A673 (cell line): ENCODE measurements around the gene NPR2. TPM values are rescaled to one million over a fixed set of nuclear protein-coding genes. Genes with fewer than 3 reads are reported as not detected.

ENCODE experiments used
- BruUV-seq: library from RNA; stranded (reverse); fragments of 400-500 nt; replicated peaks from 2 replicates; lab custom pipeline; 2021; lab: Mats Ljungman, UMichigan
- CTCF ChIA-PET: fragments of 300-600 bp; sonication (Branson Sonifier 250); formaldehyde crosslinking; loops from one replicate; lab custom pipeline; 2022; ENCODE audit warnings: antibody characterized with exemption; lab: Charles Lee
- POLR2A ChIA-PET: fragments of 300-600 bp; sonication (Branson Sonifier 250); formaldehyde crosslinking; loops from one replicate; lab custom pipeline; 2022; ENCODE audit warnings: antibody characterized with exemption; ENCODE audit not compliant: low non-redundant PET; lab: Charles Lee
- DNase-seq: peaks from one replicate; pipeline ENCODE4 v3.0.0-alpha.2; 2015; ENCODE audit warnings: low spot score
- H3K27ac ChIP-seq: fragments of 200-600 bp; sonication (generic); 2 replicates; pipeline ENCODE4 v1.5.1; 2016; ENCODE audit warnings: mixed run types, low read depth, mild to moderate bottlenecking, mixed read lengths, antibody characterized with exemption, low read length; ENCODE audit not compliant: poor library complexity, severe bottlenecking
- H3K27me3 ChIP-seq: fragments of 200-600 bp; sonication (generic); replicated peaks from 2 replicates; pipeline ENCODE4 v1.6.1; 2017; ENCODE audit warnings: mixed run types, low read depth, mild to moderate bottlenecking, mixed read lengths, antibody characterized with exemption, low read length; ENCODE audit not compliant: insufficient read depth, poor library complexity
- H3K36me3 ChIP-seq: fragments of 200-600 bp; sonication (generic); 2 replicates; pipeline ENCODE4 v1.6.1; 2016; ENCODE audit warnings: mixed run types, mild to moderate bottlenecking, mixed read lengths, antibody characterized with exemption, low read length; ENCODE audit not compliant: insufficient read depth, poor library complexity, severe bottlenecking
- H3K4me1 ChIP-seq: fragments of 200-600 bp; sonication (generic); 2 replicates; pipeline ENCODE4 v1.6.1; 2017; ENCODE audit warnings: mixed run types, mild to moderate bottlenecking, mixed read lengths, antibody characterized with exemption, low read length; ENCODE audit not compliant: insufficient read depth, poor library complexity, severe bottlenecking
- H3K4me3 ChIP-seq: fragments of 200-600 bp; sonication (generic); 2 replicates; pipeline ENCODE4 v1.5.1; 2016; ENCODE audit warnings: low read depth, mixed run types, mild to moderate bottlenecking, mixed read lengths, low read length; ENCODE audit not compliant: poor library complexity, severe bottlenecking
- H3K9me3 ChIP-seq: fragments of 200-600 bp; sonication (generic); 2 replicates; pipeline ENCODE4 v1.6.1; 2016; ENCODE audit warnings: mixed run types, low read depth, mild to moderate bottlenecking, mixed read lengths, antibody characterized with exemption, low read length; ENCODE audit not compliant: poor library complexity, severe bottlenecking
- CTCF ChIP-seq: fragments of 300-800, 200-600 bp; sonication (generic); conservative IDR thresholded peaks from 2 replicates; pipeline ENCODE4 v1.5.1; 2017; ENCODE audit warnings: low read depth, mild to moderate bottlenecking, antibody characterized with exemption, low read length, moderate library complexity, mixed read lengths
- EZH2 ChIP-seq: fragments of 200-600 bp; sonication (generic); IDR thresholded peaks from 2 replicates; pipeline ENCODE4 v1.6.1; 2017; ENCODE audit warnings: borderline replicate concordance, low read depth, mild to moderate bottlenecking, mixed read lengths, antibody characterized with exemption, low read length; ENCODE audit not compliant: poor library complexity, severe bottlenecking
- intact Hi-C: fragments of 100-400 bp; cut with micrococcal nuclease; formaldehyde crosslinking; loops from one replicate; pipeline ENCODE4 v1.10.0; 2022; ENCODE audit not compliant: unreplicated experiment
- total RNA-seq: library from RNA; stranded (reverse); gene quantifications from 2 replicates; pipeline ENCODE4 v1.2.3, GENCODE V29; 2021

Gene NPR2
- total RNA-seq, 1 experiment from 2014 or later: 9.1 TPM

GRCh38 chr9:35856882-35857281 is 65.5 kb downstream of the NPR2 start:
- no peak overlapping the region for H3K4me3 ChIP-seq
- TF ChIP-seq EZH2 (no peak), CTCF (no peak)
- no peaks in the 10 kb centered on the region for H3K27me3 ChIP-seq
- ChIA-PET CTCF (interaction anchor here (0.6 kb wide), 1 partner anchor 26 kb away, joined by 3 read pairs; no protein-coding TSS in a partner anchor), POLR2A (no interaction called here)
- H3K36me3 ChIP-seq: no peaks in the 10 kb centered on the region
- DNase-seq: no peak
- no peaks in the 10 kb centered on the region for H3K4me1 ChIP-seq
- BruUV-seq: no TSS peak
- intact Hi-C loops: no loop called here
- no peaks in the 10 kb centered on the region for H3K9me3 ChIP-seq
- no peak overlapping the region for H3K27ac ChIP-seq

GRCh38 chr9:35858458-35858857 is 67.1 kb downstream of the NPR2 start:
- TF ChIP-seq EZH2 (no peak), CTCF (no peak)
- no peaks in the 10 kb centered on the region for H3K36me3 ChIP-seq
- no TSS peak for BruUV-seq
- POLR2A ChIA-PET: no interaction called here
- CTCF ChIA-PET: no interaction called here
- H3K4me3 ChIP-seq: no peak overlapping the region
- H3K4me1 ChIP-seq: no peaks in the 10 kb centered on the region
- no peaks in the 10 kb centered on the region for H3K27me3 ChIP-seq
- intact Hi-C loops: no loop called here
- no peak overlapping the region for H3K27ac ChIP-seq
- no peak for DNase-seq
- H3K9me3 ChIP-seq: no peaks in the 10 kb centered on the region

Other genes starting within 250 kb of the NPR2 start
- 31.8 and 31.9 TPM in 2 replicates for gene TESK1, start 186.3 kb upstream of the NPR2 start, total RNA-seq
- gene CD72, start 173.2 kb upstream of the NPR2 start, total RNA-seq: not detected in 2 replicates
- not detected in 2 replicates for gene SIT1, start 140.7 kb upstream of the NPR2 start, total RNA-seq
- gene RMRP, start 133.6 kb upstream of the NPR2 start, total RNA-seq: 13,531 and 14,573 TPM in 2 replicates
- 12.9 and 16.4 TPM in 2 replicates for gene CCDC107, start 133.3 kb upstream of the NPR2 start, total RNA-seq
- 25.0 and 27.7 TPM in 2 replicates for gene ARHGEF39, start 126.4 kb upstream of the NPR2 start, total RNA-seq
- gene CA9, start 117.7 kb upstream of the NPR2 start, total RNA-seq: 0.32 and 1.4 TPM in 2 replicates
- 39.2 and 44.3 TPM in 2 replicates for gene TPM2, start 101.7 kb upstream of the NPR2 start, total RNA-seq
- gene TLN1, start 59.4 kb upstream of the NPR2 start, total RNA-seq: 173 and 178 TPM in 2 replicates
- gene CREB3, start 58.9 kb upstream of the NPR2 start, total RNA-seq: 27.6 and 29.1 TPM in 2 replicates
- 67.6 and 70.5 TPM in 2 replicates for gene GBA2, start 42.4 kb upstream of the NPR2 start, total RNA-seq
- 21.9 and 26.3 TPM in 2 replicates for gene RGP1, start 42.3 kb upstream of the NPR2 start, total RNA-seq
- gene MSMP, start 37.3 kb upstream of the NPR2 start, total RNA-seq: not detected in 2 replicates
- gene SPAG8, start 20.7 kb downstream of the NPR2 start, total RNA-seq: 1.1 and 1.4 TPM in 2 replicates
- 51.5 and 68.9 TPM in 2 replicates for gene HINT2, start 23.5 kb downstream of the NPR2 start, total RNA-seq
- not detected in 2 replicates for gene FAM221B, start 37.1 kb downstream of the NPR2 start, total RNA-seq
- 6.9 and 10.9 TPM in 2 replicates for gene TMEM8B, start 37.6 kb downstream of the NPR2 start, total RNA-seq
- gene OR13J1, start 78.8 kb downstream of the NPR2 start, total RNA-seq: not detected in 2 replicates
- 0.33 TPM in 1 of 2 replicates, not detected in the other for gene HRCT1, start 114.6 kb downstream of the NPR2 start, total RNA-seq
- 0.37 TPM in 1 of 2 replicates, not detected in the other for gene SPAAR, start 117.9 kb downstream of the NPR2 start, total RNA-seq
- gene OR2S2, start 166.6 kb downstream of the NPR2 start, total RNA-seq: not detected in 2 replicates
- gene RECK, start 245.3 kb downstream of the NPR2 start, total RNA-seq: 9.1 and 11.9 TPM in 2 replicates